Iris pigment epithelial cell (primary cell): ENCODE data around the gene ZRANB1.
A peak's percentile ranks its signal among the peaks of the same experiment; 100 is the strongest.
"Not testable (repeated sequence)": the region's sequence is repeated elsewhere in the genome, so short reads cannot be mapped to it uniquely, and the experiment has no call there.

Experiments
- DNase-seq: peaks from one replicate; pipeline ENCODE4 v3.0.0-alpha.2; 2011; ENCODE audit warnings: low read depth

The ZRANB1 gene

GRCh38 chr10:124963866-124964720 lies 22.2 kb downstream of the ZRANB1 start:
- DNase-seq, result no peak

- DNase-seq, result peak; percentile 22
These were observed 24.1 kb downstream of the ZRANB1 start for GRCh38 chr10:124966008-124966407.

GRCh38 chr10:124967255-124967654 lies 25.3 kb downstream of the ZRANB1 start:
- no peak for DNase-seq

GRCh38 chr10:124971276-124971675 lies 29.4 kb downstream of the ZRANB1 start:
- DNase-seq, result no peak

GRCh38 chr10:124972637-124973036 lies 30.7 kb downstream of the ZRANB1 start:
- DNase-seq, result no peak

- no peak for DNase-seq
These were observed 32.2 kb downstream of the ZRANB1 start for GRCh38 chr10:124974131-124974530.

- no peak for DNase-seq
These were observed 34.1 kb downstream of the ZRANB1 start for GRCh38 chr10:124975977-124976514.

GRCh38 chr10:124977161-124977560 lies 35.2 kb downstream of the ZRANB1 start:
- no peak for DNase-seq

- DNase-seq, result no peak
These were observed 35.9 kb downstream of the ZRANB1 start for GRCh38 chr10:124977648-124978375.

GRCh38 chr10:124978376-124978725 lies 36.4 kb downstream of the ZRANB1 start:
- no peak for DNase-seq

GRCh38 chr10:124983321-124983720 lies 41.4 kb downstream of the ZRANB1 start:
- no peak for DNase-seq

GRCh38 chr10:124984376-124984775 lies 42.5 kb downstream of the ZRANB1 start:
- no peak for DNase-seq

- DNase-seq, result no peak
These were observed 43.2 kb downstream of the ZRANB1 start for GRCh38 chr10:124985162-124985561.

- no peak for DNase-seq
These were observed 45.9 kb downstream of the ZRANB1 start for GRCh38 chr10:124987788-124988187.

GRCh38 chr10:124988753-124989152 lies 46.8 kb downstream of the ZRANB1 start:
- not testable (repeated sequence) for DNase-seq

GRCh38 chr10:124989526-124989925 lies 47.6 kb downstream of the ZRANB1 start:
- no peak for DNase-seq

GRCh38 chr10:124990671-124991625 lies 49.0 kb downstream of the ZRANB1 start:
- no peak for DNase-seq

GRCh38 chr10:124991835-124992234 lies 49.9 kb downstream of the ZRANB1 start:
- no peak for DNase-seq

- DNase-seq, result peak; percentile 63
These were observed 50.8 kb downstream of the ZRANB1 start for GRCh38 chr10:124992462-124993344.

- DNase-seq, result no peak
These were observed 51.4 kb downstream of the ZRANB1 start for GRCh38 chr10:124993345-124993708.
